ENCODE measurements around the gene TTC28. TPM values are rescaled to one million over a fixed set of nuclear protein-coding genes. Genes with fewer than 3 reads are reported as not detected.

TTC28 gene
- total RNA-seq, 1 experiment from 2014 or later = 11.2 TPM

DNA sequence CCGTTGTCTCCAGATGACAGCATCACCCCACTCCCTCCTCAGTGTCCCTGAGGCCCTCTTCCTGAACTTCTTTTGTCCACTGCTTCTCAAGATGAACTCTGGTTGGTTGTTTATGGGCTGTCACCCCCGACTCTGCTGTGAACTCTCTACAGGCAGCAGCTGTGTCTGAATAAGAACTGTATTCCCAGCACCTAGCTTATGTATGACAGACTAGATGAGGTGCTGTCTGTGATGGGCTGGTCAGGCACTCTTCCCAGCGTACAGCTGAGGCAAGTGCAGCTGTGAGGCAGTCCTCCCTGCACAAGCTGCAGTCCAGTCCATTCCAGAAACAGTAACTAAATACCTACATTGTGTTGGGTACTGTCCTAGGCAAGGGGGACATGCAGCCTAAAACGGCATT lies 649.2 kb downstream of the TTC28 start:
- DNase-seq = no peak
- no peak overlapping the region for H3K4me3 ChIP-seq (ENCODE audit: low read length)

DNA sequence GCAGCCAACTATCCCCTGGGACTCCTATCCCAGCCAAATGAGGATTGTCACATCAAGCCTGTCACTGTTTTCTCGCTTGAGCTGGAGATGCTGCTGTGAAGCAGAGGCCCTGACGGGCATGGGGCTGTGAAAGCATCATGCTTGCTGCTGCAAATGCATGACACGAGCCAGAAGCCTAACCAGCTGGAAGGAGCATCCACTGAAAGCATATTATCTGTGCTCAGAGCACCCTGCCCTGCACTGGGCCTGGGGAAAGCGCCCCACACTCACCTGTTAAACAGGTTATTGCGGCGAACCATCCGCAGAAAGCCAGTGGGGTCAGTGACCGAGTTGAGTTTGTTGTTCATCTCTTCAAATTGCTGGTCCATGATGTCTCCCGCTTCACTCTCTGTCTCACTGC lies 649.7 kb downstream of the TTC28 start:
- no peaks in the 10 kb centered on the region for H3K36me3 ChIP-seq (ENCODE audit: insufficient read depth, low read length)
- no peaks in the 10 kb centered on the region for H3K9me3 ChIP-seq (ENCODE audit: low read length)
- H2AFZ ChIP-seq (ENCODE audit: low read length) = no peak overlapping the region
- no peaks in the 10 kb centered on the region for H3K9me2 ChIP-seq (replicated peaks; ENCODE audit: insufficient read depth, low read length)
- H3K4me2 ChIP-seq (ENCODE audit: low read depth, low read length, poor library complexity, severe bottlenecking) = no peak overlapping the region
- no peaks in the 10 kb centered on the region for H3K27me3 ChIP-seq (ENCODE audit: low read length)
- DNase-seq = no peak
- H3K9ac ChIP-seq (ENCODE audit: low read length) = no peak overlapping the region
- no peaks in the 10 kb centered on the region for H3K79me2 ChIP-seq (ENCODE audit: low read length)
- H3K4me3 ChIP-seq (ENCODE audit: low read length) = no peak overlapping the region
- no peaks in the 10 kb centered on the region for H4K20me1 ChIP-seq (ENCODE audit: insufficient read depth, low read depth, low read length)
- no peak overlapping the region for H3K27ac ChIP-seq (ENCODE audit: low read length)
- H3K4me1 ChIP-seq (ENCODE audit: low read length) = no peaks in the 10 kb centered on the region

More for the DNA sequence above, 649.2 kb downstream of the TTC28 start:
- Histone ChIP-seq H4K20me1 (ENCODE audit: insufficient read depth, low read depth, low read length) (no peaks in the 10 kb centered on the region; the same call in 1 of the 2 replicates), H3K9me3 (ENCODE audit: low read length) (no peaks in the 10 kb centered on the region), H3K9ac (ENCODE audit: low read length) (no peak overlapping the region), H3K27me3 (ENCODE audit: low read length) (no peaks in the 10 kb centered on the region), H2AFZ (ENCODE audit: low read length) (no peak overlapping the region), H3K4me1 (ENCODE audit: low read length) (no peaks in the 10 kb centered on the region), H3K4me2 (ENCODE audit: low read depth, low read length, poor library complexity, severe bottlenecking) (no peak overlapping the region), H3K27ac (ENCODE audit: low read length) (no peak overlapping the region), H3K9me2 (replicated peaks; ENCODE audit: insufficient read depth, low read length) (no peaks in the 10 kb centered on the region), H3K79me2 (ENCODE audit: low read length) (no peaks in the 10 kb centered on the region), H3K36me3 (ENCODE audit: insufficient read depth, low read length) (no peaks in the 10 kb centered on the region)

DNA sequence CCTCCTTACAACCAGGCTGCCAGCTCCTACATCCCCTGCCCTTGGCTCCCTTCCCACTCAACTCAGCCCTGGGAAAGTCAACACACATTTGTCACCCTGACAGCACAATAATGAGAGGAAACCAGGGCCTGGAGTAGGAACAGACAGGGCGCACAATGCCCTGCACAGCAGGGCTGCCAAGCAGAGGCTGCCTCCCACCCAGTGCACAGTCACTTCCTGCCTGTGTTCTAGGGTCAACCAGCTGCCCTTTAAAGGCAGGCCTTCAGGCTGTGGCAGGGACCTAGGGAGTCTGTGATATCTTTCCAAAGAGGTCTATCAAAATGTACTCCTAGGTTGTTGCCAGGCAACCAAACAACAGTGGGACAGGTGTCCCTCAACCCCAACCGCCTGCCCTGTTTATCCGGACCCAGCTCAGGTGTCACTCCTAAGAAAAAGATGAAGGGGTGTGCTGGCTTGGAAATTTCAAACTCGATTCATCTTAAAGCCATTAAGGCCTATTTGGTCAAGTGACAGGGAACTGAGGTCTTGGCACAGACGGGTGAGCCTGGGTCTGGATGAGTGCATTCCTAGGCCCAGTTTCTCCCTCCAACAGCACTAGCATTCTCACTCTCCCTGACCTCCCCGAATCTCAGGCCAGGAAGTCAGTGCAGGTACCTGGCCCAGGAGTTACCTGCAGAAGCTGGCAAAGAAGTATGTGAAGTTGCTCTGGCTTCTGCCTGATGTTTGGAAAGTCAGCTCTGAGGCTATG lies 650.3 kb downstream of the TTC28 start:
- no peaks in the 10 kb centered on the region for H3K36me3 ChIP-seq (ENCODE audit: insufficient read depth, low read length)
- H4K20me1 ChIP-seq (ENCODE audit: insufficient read depth, low read depth, low read length) = no peaks in the 10 kb centered on the region
- H3K9me3 ChIP-seq (ENCODE audit: low read length) = no peaks in the 10 kb centered on the region
- H2AFZ ChIP-seq (ENCODE audit: low read length) = no peak overlapping the region
- no peak overlapping the region for H3K27ac ChIP-seq (ENCODE audit: low read length)
- no peak overlapping the region for H3K4me2 ChIP-seq (ENCODE audit: low read depth, low read length, poor library complexity, severe bottlenecking)
- H3K4me3 ChIP-seq (ENCODE audit: low read length) = no peak overlapping the region
- H3K79me2 ChIP-seq (ENCODE audit: low read length) = no peaks in the 10 kb centered on the region
- H3K4me1 ChIP-seq (ENCODE audit: low read length) = no peaks in the 10 kb centered on the region
- H3K9ac ChIP-seq (ENCODE audit: low read length) = no peak overlapping the region
- no peak for DNase-seq
- no peaks in the 10 kb centered on the region for H3K9me2 ChIP-seq (replicated peaks; ENCODE audit: insufficient read depth, low read length)
- no peaks in the 10 kb centered on the region for H3K27me3 ChIP-seq (ENCODE audit: low read length)

DNA sequence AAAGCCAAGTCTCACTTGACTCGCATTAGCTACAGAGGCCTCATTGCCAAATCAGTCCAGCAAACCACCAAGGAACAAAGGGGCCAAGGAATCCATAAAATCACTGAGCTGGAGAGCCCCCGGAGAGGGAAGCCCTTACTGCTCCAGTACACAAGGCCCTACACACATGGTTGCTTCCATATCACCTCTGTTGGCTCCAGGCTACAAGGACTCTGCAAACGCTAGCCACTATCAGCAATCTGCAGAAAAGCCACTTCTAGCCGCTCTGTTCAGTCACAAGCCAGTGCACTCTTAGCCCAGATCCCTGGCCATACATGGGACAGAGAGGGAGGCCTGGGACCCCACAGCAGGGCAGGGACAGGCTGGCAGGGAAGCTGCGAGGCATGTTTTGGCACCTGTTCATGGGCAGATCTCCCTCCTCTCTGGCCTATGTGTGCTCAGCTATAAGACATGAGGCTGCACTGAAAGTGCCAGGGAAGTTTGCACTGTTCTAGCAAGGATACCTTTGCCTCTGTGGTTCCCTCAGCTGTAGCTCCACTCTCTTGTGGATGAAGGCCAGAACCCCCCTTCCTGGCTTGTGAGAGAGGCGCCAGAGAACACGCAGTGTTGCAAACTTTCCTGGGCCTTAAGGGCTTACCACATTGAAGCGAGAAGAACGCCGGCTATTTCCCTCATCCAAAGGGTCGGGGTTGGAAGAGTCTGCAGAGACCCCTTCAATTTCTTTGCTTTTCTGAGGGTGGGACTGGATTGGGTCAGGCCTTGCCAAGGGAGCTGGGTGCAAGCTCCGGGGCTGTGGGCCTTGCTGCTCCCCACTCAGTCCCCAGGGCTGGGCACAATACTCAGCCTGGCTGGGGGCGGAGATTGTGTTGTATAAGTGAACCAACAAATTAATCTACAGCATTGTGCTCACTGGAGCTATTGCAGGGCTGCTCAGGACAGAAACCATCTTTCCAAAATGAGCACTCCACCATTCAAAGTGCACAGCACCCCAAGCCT lies 651.9 kb downstream of the TTC28 start:
- H3K36me3 ChIP-seq (ENCODE audit: insufficient read depth, low read length) = no peaks in the 10 kb centered on the region
- no peaks in the 10 kb centered on the region for H3K79me2 ChIP-seq (ENCODE audit: low read length)
- no peak for DNase-seq

DNA sequence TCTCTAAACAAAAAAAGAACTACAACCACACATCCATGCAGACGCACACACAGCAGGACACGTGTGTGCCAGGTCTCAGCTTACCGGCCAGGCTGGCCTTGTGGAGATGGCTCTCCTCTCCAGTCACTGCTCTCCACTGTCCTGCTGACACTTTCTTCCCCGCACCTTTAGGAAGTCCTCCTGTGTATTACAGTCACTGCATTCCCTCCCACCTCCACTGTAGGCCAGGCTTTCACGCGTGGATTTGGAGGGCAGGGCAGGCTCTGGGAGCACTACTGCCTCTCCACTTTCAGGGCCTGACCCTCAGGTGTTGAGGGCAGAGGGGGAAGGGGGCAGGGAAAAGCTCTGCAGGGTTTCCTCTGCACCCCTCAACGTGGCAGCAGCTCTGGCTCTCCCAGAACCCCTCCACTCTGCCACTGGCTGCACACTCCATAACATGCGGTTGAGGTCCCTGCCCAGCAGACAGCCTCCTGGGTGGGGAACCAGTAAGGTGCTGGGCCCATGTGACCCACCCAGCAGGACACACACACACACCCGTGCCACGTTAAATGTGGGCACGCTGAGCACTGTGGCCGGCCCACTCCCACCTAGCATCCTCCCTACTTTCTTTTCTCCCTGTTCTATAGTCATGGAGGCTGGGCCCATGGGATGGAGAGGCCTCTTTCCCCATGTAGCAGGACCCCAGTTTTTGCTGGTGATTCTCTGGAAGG lies 653.6 kb downstream of the TTC28 start:
- no peaks in the 10 kb centered on the region for H3K4me1 ChIP-seq (ENCODE audit: low read length)
- no peaks in the 10 kb centered on the region for H3K9me3 ChIP-seq (ENCODE audit: low read length)
- H4K20me1 ChIP-seq (ENCODE audit: insufficient read depth, low read depth, low read length) = no peaks in the 10 kb centered on the region
- no peak overlapping the region for H3K9ac ChIP-seq (ENCODE audit: low read length)
- no peak for DNase-seq
- H3K4me3 ChIP-seq (ENCODE audit: low read length) = no peak overlapping the region
- H3K4me2 ChIP-seq (ENCODE audit: low read depth, low read length, poor library complexity, severe bottlenecking) = no peak overlapping the region
- H3K9me2 ChIP-seq (replicated peaks; ENCODE audit: insufficient read depth, low read length) = no peaks in the 10 kb centered on the region
- H3K27me3 ChIP-seq (ENCODE audit: low read length) = no peaks in the 10 kb centered on the region
- H3K79me2 ChIP-seq (ENCODE audit: low read length) = no peaks in the 10 kb centered on the region
- H2AFZ ChIP-seq (ENCODE audit: low read length) = no peak overlapping the region
- H3K27ac ChIP-seq (ENCODE audit: low read length) = no peak overlapping the region
- no peaks in the 10 kb centered on the region for H3K36me3 ChIP-seq (ENCODE audit: insufficient read depth, low read length)

More for the DNA sequence above, 651.9 kb downstream of the TTC28 start:
- no peak overlapping the region for H3K4me3 ChIP-seq (ENCODE audit: low read length)
- H3K9me3 ChIP-seq (ENCODE audit: low read length) = no peaks in the 10 kb centered on the region
- no peaks in the 10 kb centered on the region for H3K27me3 ChIP-seq (ENCODE audit: low read length)
- H3K27ac ChIP-seq (ENCODE audit: low read length) = no peak overlapping the region
- no peak overlapping the region for H3K4me2 ChIP-seq (ENCODE audit: low read depth, low read length, poor library complexity, severe bottlenecking)
- H2AFZ ChIP-seq (ENCODE audit: low read length) = no peak overlapping the region
- no peaks in the 10 kb centered on the region for H4K20me1 ChIP-seq (ENCODE audit: insufficient read depth, low read depth, low read length)
- H3K4me1 ChIP-seq (ENCODE audit: low read length) = no peaks in the 10 kb centered on the region
- H3K9ac ChIP-seq (ENCODE audit: low read length) = no peak overlapping the region
- H3K9me2 ChIP-seq (replicated peaks; ENCODE audit: insufficient read depth, low read length) = no peaks in the 10 kb centered on the region

DNA sequence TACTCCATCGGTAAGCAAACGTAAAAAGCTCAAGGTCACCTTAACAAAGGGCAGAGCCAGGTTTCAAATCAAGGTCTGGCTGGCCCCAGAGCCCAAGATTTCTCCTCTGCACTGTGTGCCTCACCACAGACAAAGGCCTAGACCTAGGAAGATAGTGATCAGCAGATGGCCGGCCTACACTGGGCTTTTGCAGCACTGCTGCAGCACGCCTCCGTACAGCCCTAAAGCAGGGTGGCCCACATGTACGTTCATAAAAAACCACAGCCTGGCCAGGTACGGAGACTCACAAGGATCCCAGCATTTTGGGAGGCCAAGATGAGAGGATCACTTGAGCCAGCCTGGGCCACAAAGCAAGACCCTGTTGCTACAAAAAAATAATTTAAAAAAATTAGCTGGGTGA lies 654.3 kb downstream of the TTC28 start:
- DNase-seq = no peak
- Histone ChIP-seq H3K36me3 (ENCODE audit: insufficient read depth, low read length) (no peaks in the 10 kb centered on the region), H3K4me2 (ENCODE audit: low read depth, low read length, poor library complexity, severe bottlenecking) (no peak overlapping the region), H3K9me2 (replicated peaks; ENCODE audit: insufficient read depth, low read length) (no peaks in the 10 kb centered on the region), H2AFZ (ENCODE audit: low read length) (no peak overlapping the region), H3K9ac (ENCODE audit: low read length) (no peak overlapping the region), H4K20me1 (ENCODE audit: insufficient read depth, low read depth, low read length) (no peaks in the 10 kb centered on the region), H3K27ac (ENCODE audit: low read length) (no peak overlapping the region), H3K27me3 (ENCODE audit: low read length) (no peaks in the 10 kb centered on the region), H3K4me3 (ENCODE audit: low read length) (no peak overlapping the region), H3K9me3 (ENCODE audit: low read length) (no peaks in the 10 kb centered on the region), H3K4me1 (ENCODE audit: low read length) (no peaks in the 10 kb centered on the region), H3K79me2 (ENCODE audit: low read length) (no peaks in the 10 kb centered on the region)

DNA sequence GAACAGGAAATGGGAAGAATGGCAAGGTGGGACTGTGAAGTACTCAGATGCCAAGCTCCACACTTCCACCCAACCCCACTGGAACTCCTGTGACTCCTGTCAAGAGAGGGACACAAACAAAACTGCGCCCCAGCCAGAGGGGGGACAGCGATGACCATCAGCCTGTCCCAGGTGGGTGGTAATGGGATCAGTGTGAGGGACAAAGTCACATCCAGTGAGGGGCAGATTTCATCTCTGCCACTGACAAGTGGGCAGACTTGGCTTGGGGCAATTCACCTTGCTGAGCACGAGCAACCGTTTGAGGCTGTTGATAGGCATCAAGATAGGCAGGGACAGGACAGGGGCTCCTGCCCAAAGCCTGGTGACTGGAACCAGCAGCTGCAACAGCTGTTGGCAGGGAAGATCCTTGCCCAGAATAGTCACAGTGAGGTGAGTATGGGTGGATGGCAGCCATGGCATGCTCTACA lies 655.2 kb downstream of the TTC28 start:
- no peaks in the 10 kb centered on the region; the same call in 1 of the 2 replicates for H4K20me1 ChIP-seq (ENCODE audit: insufficient read depth, low read depth, low read length)
- H3K9me2 ChIP-seq (replicated peaks; ENCODE audit: insufficient read depth, low read length) = no peaks in the 10 kb centered on the region
- no peaks in the 10 kb centered on the region for H3K36me3 ChIP-seq (ENCODE audit: insufficient read depth, low read length)
- H3K79me2 ChIP-seq (ENCODE audit: low read length) = no peaks in the 10 kb centered on the region
- no peak for DNase-seq
- no peaks in the 10 kb centered on the region for H3K27me3 ChIP-seq (ENCODE audit: low read length)
- H3K4me3 ChIP-seq (ENCODE audit: low read length) = no peak overlapping the region
- no peaks in the 10 kb centered on the region for H3K4me1 ChIP-seq (ENCODE audit: low read length)
- H2AFZ ChIP-seq (ENCODE audit: low read length) = no peak overlapping the region
- no peak overlapping the region for H3K9ac ChIP-seq (ENCODE audit: low read length)
- H3K4me2 ChIP-seq (ENCODE audit: low read depth, low read length, poor library complexity, severe bottlenecking) = no peak overlapping the region
- H3K27ac ChIP-seq (ENCODE audit: low read length) = no peak overlapping the region
- H3K9me3 ChIP-seq (ENCODE audit: low read length) = no peaks in the 10 kb centered on the region
